ENCODE measurements around the gene TCF25.

DNA sequence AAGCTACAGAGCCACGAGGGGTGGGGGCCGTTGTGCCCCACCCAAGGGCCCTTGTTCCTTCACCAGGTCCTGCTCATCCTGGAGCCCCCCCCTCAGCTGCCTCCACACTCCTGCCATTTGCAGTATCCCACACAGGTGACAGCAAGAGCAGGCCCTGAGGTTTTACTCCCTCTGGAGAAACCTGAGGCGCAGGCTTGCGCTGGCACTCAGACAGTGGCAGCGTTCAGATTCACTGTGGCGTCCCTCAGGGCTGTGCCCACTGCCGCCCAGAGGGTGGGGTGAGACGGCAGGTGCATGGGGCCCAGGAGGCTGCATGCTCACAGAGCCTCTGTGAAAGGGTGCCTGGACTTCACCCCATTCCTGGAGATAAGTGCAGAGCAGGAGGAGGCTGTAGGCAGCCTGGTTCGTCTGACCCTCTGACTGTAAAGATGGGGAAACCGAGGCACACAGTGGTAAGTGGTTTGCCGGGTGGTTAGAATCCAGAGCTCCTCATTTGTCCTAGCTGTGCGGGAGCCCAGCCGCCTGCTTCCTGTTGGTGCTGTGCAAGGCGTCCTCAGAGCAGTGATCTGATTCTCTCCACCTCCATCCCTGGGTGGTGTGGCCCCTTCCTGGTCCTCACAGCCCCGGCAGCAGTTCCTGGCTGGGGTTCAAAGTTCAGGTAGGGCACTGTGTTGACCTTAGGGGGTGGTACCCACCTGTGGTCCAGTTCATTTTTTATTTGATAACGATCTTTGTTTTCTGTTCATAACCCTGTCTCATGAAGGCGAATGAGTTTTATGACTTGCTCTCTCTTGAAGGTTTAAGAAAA, 43.6 kb upstream of the TCF25 start:
- no peak for TF ChIP-seq REST (IDR thresholded peaks at IDR 0.05; ENCODE audit: low read depth)
- TF ChIP-seq, protein P1, sequence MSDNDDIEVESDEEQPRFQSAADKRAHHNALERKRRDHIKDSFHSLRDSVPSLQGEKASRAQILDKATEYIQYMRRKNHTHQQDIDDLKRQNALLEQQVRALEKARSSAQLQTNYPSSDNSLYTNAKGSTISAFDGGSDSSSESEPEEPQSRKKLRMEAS (IDR thresholded peaks at IDR 0.05): no peak
- TF ChIP-seq CEBPB (IDR thresholded peaks at IDR 0.05): no peak
- no peak for TF ChIP-seq ZBTB7A (IDR thresholded peaks at IDR 0.05; ENCODE audit: low read depth)
- no peak for TF ChIP-seq EP300 (IDR thresholded peaks at IDR 0.05; ENCODE audit: borderline replicate concordance)
- no peak for TF ChIP-seq RAD21 (IDR thresholded peaks at IDR 0.05; ENCODE audit: low read depth)
- TF ChIP-seq TAF1 (IDR thresholded peaks at IDR 0.05; ENCODE audit: low read depth): no peak
- TF ChIP-seq NFIC (IDR thresholded peaks at IDR 0.05): no peak
- no peak for TF ChIP-seq CREB1 (IDR thresholded peaks at IDR 0.05; ENCODE audit: low read depth)
- TF ChIP-seq TCF12 (IDR thresholded peaks at IDR 0.05; ENCODE audit: low read depth): no peak
- TF ChIP-seq YY1 (IDR thresholded peaks at IDR 0.05; ENCODE audit: low read depth): no peak
- no peak for TF ChIP-seq FOXM1 (IDR thresholded peaks at IDR 0.05; ENCODE audit: borderline replicate concordance, low read depth)

Measured in Ishikawa (cell line).